GM23338 (cell line): ENCODE results near the gene FUT7.

Experiments
- CREB1 ChIP-seq: fragments of 250-450 bp; sonication (Bioruptor Pico); IDR thresholded peaks from 2 replicates; pipeline ENCODE4 v1.5.0; 2020; ENCODE audit warnings: low read depth, mild to moderate bottlenecking, moderate library complexity
- EZH2 ChIP-seq: fragments of 200-600 bp; sonication (generic); IDR thresholded peaks from one replicate; pipeline ENCODE4 v1.8.0; 2017; ENCODE audit warnings: antibody characterized with exemption, mild to moderate bottlenecking, low read depth; ENCODE audit not compliant: unreplicated experiment
- EZH2phosphoT487 ChIP-seq: fragments of 200-600 bp; sonication (generic); IDR thresholded peaks from one replicate; pipeline ENCODE4 v1.8.1; 2018; ENCODE audit warnings: antibody characterized with exemption; ENCODE audit not compliant: unreplicated experiment
- JUNB ChIP-seq: IDR thresholded peaks from one replicate; pipeline ENCODE4 v1.6.1; 2016; ENCODE audit warnings: antibody characterized with exemption; ENCODE audit not compliant: unreplicated experiment
- NANOG ChIP-seq: IDR thresholded peaks from 2 replicates; pipeline ENCODE4 v1.6.1; 2016; ENCODE audit warnings: antibody characterized with exemption, borderline replicate concordance
- POLR2AphosphoS5 ChIP-seq: IDR thresholded peaks from 2 replicates; pipeline ENCODE4 v1.6.1; 2016; ENCODE audit warnings: antibody characterized with exemption, low read depth
- STAT1 ChIP-seq: IDR thresholded peaks from one replicate; pipeline ENCODE4 v1.6.1; 2016; ENCODE audit warnings: antibody characterized with exemption; ENCODE audit not compliant: unreplicated experiment
- TF ChIP-seq, protein P1 (sequence below), 2 experiments: fragments of 200-600 bp in 1 of 2; sonication (generic) in 1 of 2; conservative IDR thresholded peaks; 2 replicates each; pipeline versions ENCODE4 v1.5.1 to v1.6.1; 2016 to 2017; ENCODE audit warnings: antibody characterized with exemption in 2 of 2, low read depth in 2 of 2, mild to moderate bottlenecking in 2 of 2, moderate library complexity in 1 of 2
- TF ChIP-seq, protein P2 (sequence below): IDR thresholded peaks from one replicate; pipeline ENCODE4 v1.6.1; 2018; ENCODE audit warnings: antibody characterized with exemption; ENCODE audit not compliant: unreplicated experiment
- TF ChIP-seq, protein P3 (sequence below): IDR thresholded peaks from 2 replicates; pipeline ENCODE4 v1.6.1; 2016; ENCODE audit warnings: antibody characterized with exemption

DNA sequence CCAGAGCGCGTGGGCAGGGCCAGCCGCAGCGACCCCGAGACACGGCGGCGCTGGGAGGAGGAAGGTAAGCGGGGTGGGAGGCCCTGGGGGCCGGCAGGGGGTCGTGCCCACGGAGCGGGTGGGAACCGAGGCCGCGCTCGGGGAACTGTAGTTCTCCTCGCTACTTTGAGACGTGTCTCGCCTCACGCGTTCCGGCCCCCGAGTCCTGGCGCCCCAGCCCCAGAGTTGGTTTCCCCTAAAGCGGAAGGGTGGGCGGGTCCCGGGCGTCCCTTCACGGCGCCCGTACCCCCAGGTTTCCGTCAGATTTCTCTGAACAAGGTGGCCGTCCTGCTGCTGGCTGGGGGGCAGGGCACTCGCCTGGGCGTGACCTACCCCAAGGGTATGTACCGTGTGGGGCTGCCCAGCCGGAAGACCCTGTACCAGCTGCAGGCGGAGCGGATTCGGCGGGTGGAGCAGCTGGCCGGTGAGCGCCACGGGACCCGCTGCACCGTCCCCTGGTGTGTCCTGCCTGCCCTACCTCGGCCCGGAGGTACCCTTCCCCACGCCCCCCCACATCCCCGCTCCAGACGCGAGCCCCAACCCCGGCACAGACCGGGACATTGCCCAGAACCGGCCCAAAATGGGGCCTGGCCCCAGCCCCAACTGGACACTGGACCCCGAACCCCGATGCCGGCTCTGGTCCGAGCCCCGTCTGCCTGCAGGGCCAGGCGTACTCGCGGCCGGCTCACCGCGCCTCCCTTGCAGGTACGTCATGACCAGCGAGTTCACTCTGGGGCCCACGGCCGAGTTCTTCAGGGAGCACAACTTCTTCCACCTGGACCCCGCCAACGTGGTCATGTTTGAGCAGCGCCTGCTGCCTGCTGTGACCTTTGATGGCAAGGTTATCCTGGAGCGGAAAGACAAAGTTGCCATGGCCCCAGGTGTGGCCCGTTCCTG is 46.1 kb upstream of the FUT7 start:
- TF ChIP-seq, protein P1, sequence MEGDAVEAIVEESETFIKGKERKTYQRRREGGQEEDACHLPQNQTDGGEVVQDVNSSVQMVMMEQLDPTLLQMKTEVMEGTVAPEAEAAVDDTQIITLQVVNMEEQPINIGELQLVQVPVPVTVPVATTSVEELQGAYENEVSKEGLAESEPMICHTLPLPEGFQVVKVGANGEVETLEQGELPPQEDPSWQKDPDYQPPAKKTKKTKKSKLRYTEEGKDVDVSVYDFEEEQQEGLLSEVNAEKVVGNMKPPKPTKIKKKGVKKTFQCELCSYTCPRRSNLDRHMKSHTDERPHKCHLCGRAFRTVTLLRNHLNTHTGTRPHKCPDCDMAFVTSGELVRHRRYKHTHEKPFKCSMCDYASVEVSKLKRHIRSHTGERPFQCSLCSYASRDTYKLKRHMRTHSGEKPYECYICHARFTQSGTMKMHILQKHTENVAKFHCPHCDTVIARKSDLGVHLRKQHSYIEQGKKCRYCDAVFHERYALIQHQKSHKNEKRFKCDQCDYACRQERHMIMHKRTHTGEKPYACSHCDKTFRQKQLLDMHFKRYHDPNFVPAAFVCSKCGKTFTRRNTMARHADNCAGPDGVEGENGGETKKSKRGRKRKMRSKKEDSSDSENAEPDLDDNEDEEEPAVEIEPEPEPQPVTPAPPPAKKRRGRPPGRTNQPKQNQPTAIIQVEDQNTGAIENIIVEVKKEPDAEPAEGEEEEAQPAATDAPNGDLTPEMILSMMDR (conservative IDR thresholded peaks at IDR 0.05; ENCODE audit: low read depth in 2 of 2): no peak
- TF ChIP-seq NANOG (no peak), CREB1 (no peak), EZH2 (no peak), POLR2AphosphoS5 (no peak), EZH2phosphoT487 (no peak), STAT1 (no peak), JUNB (no peak)
- TF ChIP-seq, protein P2, sequence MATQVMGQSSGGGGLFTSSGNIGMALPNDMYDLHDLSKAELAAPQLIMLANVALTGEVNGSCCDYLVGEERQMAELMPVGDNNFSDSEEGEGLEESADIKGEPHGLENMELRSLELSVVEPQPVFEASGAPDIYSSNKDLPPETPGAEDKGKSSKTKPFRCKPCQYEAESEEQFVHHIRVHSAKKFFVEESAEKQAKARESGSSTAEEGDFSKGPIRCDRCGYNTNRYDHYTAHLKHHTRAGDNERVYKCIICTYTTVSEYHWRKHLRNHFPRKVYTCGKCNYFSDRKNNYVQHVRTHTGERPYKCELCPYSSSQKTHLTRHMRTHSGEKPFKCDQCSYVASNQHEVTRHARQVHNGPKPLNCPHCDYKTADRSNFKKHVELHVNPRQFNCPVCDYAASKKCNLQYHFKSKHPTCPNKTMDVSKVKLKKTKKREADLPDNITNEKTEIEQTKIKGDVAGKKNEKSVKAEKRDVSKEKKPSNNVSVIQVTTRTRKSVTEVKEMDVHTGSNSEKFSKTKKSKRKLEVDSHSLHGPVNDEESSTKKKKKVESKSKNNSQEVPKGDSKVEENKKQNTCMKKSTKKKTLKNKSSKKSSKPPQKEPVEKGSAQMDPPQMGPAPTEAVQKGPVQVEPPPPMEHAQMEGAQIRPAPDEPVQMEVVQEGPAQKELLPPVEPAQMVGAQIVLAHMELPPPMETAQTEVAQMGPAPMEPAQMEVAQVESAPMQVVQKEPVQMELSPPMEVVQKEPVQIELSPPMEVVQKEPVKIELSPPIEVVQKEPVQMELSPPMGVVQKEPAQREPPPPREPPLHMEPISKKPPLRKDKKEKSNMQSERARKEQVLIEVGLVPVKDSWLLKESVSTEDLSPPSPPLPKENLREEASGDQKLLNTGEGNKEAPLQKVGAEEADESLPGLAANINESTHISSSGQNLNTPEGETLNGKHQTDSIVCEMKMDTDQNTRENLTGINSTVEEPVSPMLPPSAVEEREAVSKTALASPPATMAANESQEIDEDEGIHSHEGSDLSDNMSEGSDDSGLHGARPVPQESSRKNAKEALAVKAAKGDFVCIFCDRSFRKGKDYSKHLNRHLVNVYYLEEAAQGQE: no peak
- TF ChIP-seq, protein P3, sequence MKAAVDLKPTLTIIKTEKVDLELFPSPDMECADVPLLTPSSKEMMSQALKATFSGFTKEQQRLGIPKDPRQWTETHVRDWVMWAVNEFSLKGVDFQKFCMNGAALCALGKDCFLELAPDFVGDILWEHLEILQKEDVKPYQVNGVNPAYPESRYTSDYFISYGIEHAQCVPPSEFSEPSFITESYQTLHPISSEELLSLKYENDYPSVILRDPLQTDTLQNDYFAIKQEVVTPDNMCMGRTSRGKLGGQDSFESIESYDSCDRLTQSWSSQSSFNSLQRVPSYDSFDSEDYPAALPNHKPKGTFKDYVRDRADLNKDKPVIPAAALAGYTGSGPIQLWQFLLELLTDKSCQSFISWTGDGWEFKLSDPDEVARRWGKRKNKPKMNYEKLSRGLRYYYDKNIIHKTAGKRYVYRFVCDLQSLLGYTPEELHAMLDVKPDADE: no peak
